PC-9 (cell line): Measurements from ENCODE around the gene DST.

Experiments used
- CTCF ChIP-seq: fragments of 200-600 bp; sonication (generic); conservative IDR thresholded peaks from 2 replicates; pipeline ENCODE4 v1.6.1; 2017; ENCODE audit warnings: mixed run types, antibody characterized with exemption, mild to moderate bottlenecking, moderate library complexity
- EZH2 ChIP-seq: fragments of 200-600 bp; sonication (generic); IDR thresholded peaks from 2 replicates; pipeline ENCODE4 v1.8.0; 2017; ENCODE audit warnings: antibody characterized with exemption, low read depth

GRCh38 chr6:56489559-56489958 lies 153.1 kb downstream of the DST start:
- TF ChIP-seq CTCF (no peak), EZH2 (no peak)
